ENCODE measurements around the gene EME1. TPM values are rescaled to one million over a fixed set of nuclear protein-coding genes. Genes with fewer than 3 reads are reported as not detected.

EME1 gene
- total and polyA plus RNA-seq, 2 of the 13 experiments (the other 11 are each of a cell fraction or from before 2014, with no cell fraction given) = 20.7 to 24.6 TPM

DNA sequence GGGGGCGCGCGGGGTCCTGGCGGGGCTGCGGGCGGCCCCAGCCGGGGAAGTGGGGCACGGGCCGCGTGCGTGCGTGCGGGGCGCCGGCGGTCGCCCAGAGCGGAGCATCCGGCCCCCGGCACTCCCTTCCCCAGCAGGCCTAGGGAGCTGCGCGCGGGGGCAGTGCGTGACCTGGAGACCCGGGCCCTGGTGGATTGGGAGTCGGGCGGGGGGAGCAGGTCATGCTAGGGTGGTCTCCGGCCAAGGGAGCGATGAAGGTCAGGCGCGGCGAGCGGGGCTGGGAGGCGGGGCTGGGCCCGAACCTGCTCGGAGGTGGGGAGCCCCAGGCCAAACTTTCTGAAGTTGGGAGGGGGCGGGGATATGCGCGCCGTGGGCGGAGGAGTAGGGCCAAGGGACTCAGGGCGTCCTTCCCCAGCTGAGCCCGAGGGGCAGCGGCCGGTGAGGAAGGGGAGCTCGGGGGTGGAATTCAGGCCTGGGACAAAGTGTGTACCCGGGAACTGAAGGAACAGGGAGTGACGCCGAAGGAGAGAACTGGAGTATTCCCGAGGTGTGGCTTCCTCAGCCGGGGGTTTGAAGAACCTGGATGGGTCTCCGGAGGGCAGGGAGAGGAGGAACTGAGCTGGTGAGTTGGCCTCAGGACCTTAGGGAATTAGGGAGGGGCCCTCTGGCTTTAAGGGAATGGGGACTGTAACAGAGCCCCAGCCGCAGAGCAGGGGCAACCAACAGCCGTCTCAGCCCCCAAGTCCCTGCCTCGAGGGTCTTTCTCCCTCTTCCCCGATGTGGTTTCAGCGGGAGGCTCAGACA, 26.5 kb upstream of the EME1 start (continued):
- TF ChIP-seq, protein P1, sequence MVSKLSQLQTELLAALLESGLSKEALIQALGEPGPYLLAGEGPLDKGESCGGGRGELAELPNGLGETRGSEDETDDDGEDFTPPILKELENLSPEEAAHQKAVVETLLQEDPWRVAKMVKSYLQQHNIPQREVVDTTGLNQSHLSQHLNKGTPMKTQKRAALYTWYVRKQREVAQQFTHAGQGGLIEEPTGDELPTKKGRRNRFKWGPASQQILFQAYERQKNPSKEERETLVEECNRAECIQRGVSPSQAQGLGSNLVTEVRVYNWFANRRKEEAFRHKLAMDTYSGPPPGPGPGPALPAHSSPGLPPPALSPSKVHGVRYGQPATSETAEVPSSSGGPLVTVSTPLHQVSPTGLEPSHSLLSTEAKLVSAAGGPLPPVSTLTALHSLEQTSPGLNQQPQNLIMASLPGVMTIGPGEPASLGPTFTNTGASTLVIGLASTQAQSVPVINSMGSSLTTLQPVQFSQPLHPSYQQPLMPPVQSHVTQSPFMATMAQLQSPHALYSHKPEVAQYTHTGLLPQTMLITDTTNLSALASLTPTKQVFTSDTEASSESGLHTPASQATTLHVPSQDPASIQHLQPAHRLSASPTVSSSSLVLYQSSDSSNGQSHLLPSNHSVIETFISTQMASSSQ (IDR thresholded peaks at IDR 0.05; ENCODE audit: low read depth) = no peak
- TF ChIP-seq, protein P1 (CRISPR knock-in tag; IDR thresholded peaks at IDR 0.05; ENCODE audit: borderline replicate concordance) = peak; percentile 51; the same call in 1 of the 2 replicates
- TF ChIP-seq ZBTB7A (CRISPR knock-in tag; IDR thresholded peaks at IDR 0.05) (peak; percentile 62; the same call in 1 of the 2 replicates), HOXA3 (CRISPR knock-in tag; IDR thresholded peaks at IDR 0.05) (0 out of 2 replicates have a peak, but pooled peaks have one; percentile 13), ZBTB1 (CRISPR knock-in tag; IDR thresholded peaks at IDR 0.05; ENCODE audit: borderline replicate concordance) (no peak), EED (CRISPR knock-in tag; IDR thresholded peaks at IDR 0.05) (peak; percentile 76), SP1 (IDR thresholded peaks at IDR 0.05) (no peak), SP1 (CRISPR knock-in tag; IDR thresholded peaks at IDR 0.05) (peak; percentile 4), PITX1 (CRISPR knock-in tag; IDR thresholded peaks at IDR 0.05) (peak; percentile 34; the same call in 1 of the 2 replicates), ZNF383 (CRISPR knock-in tag; IDR thresholded peaks at IDR 0.05; ENCODE audit: borderline replicate concordance) (0 out of 2 replicates have a peak, but pooled peaks have one; percentile 40)
- TF ChIP-seq, protein P2, sequence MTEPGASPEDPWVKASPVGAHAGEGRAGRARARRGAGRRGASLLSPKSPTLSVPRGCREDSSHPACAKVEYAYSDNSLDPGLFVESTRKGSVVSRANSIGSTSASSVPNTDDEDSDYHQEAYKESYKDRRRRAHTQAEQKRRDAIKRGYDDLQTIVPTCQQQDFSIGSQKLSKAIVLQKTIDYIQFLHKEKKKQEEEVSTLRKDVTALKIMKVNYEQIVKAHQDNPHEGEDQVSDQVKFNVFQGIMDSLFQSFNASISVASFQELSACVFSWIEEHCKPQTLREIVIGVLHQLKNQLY (CRISPR knock-in tag; IDR thresholded peaks at IDR 0.05) = 0 out of 2 replicates have a peak, but pooled peaks have one; percentile 20
- TF ChIP-seq, protein P3, sequence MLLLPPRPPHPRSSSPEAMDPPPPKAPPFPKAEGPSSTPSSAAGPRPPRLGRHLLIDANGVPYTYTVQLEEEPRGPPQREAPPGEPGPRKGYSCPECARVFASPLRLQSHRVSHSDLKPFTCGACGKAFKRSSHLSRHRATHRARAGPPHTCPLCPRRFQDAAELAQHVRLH (CRISPR knock-in tag; IDR thresholded peaks at IDR 0.05; ENCODE audit: borderline replicate concordance, low read depth) = 0 out of 2 replicates have a peak, but pooled peaks have one; percentile 59
- TF ChIP-seq, protein P4, sequence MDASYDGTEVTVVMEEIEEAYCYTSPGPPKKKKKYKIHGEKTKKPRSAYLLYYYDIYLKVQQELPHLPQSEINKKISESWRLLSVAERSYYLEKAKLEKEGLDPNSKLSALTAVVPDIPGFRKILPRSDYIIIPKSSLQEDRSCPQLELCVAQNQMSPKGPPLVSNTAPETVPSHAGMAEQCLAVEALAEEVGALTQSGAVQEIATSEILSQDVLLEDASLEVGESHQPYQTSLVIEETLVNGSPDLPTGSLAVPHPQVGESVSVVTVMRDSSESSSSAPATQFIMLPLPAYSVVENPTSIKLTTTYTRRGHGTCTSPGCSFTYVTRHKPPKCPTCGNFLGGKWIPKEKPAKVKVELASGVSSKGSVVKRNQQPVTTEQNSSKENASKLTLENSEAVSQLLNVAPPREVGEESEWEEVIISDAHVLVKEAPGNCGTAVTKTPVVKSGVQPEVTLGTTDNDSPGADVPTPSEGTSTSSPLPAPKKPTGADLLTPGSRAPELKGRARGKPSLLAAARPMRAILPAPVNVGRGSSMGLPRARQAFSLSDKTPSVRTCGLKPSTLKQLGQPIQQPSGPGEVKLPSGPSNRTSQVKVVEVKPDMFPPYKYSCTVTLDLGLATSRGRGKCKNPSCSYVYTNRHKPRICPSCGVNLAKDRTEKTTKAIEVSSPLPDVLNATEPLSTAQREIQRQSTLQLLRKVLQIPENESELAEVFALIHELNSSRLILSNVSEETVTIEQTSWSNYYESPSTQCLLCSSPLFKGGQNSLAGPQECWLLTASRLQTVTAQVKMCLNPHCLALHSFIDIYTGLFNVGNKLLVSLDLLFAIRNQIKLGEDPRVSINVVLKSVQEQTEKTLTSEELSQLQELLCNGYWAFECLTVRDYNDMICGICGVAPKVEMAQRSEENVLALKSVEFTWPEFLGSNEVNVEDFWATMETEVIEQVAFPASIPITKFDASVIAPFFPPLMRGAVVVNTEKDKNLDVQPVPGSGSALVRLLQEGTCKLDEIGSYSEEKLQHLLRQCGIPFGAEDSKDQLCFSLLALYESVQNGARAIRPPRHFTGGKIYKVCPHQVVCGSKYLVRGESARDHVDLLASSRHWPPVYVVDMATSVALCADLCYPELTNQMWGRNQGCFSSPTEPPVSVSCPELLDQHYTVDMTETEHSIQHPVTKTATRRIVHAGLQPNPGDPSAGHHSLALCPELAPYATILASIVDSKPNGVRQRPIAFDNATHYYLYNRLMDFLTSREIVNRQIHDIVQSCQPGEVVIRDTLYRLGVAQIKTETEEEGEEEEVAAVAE (CRISPR knock-in tag; IDR thresholded peaks at IDR 0.05; ENCODE audit: borderline replicate concordance) = peak; percentile 55; the same call in 1 of the 2 replicates
- TF ChIP-seq, protein P5, sequence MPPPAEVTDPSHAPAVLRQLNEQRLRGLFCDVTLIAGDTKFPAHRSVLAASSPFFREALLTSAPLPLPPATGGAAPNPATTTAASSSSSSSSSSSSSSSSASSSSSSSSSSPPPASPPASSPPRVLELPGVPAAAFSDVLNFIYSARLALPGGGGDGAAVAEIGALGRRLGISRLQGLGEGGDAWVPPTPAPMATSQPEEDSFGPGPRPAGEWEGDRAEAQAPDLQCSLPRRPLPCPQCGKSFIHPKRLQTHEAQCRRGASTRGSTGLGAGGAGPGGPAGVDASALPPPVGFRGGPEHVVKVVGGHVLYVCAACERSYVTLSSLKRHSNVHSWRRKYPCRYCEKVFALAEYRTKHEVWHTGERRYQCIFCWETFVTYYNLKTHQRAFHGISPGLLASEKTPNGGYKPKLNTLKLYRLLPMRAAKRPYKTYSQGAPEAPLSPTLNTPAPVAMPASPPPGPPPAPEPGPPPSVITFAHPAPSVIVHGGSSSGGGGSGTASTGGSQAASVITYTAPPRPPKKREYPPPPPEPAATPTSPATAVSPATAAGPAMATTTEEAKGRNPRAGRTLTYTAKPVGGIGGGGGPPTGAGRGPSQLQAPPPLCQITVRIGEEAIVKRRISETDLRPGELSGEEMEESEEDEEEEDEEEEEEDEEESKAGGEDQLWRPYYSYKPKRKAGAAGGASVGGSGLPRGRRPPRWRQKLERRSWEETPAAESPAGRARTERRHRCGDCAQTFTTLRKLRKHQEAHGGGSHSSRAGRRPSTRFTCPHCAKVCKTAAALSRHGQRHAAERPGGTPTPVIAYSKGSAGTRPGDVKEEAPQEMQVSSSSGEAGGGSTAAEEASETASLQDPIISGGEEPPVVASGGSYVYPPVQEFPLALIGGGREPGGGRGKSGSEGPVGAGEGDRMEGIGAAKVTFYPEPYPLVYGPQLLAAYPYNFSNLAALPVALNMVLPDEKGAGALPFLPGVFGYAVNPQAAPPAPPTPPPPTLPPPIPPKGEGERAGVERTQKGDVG (CRISPR knock-in tag; IDR thresholded peaks at IDR 0.05; ENCODE audit: borderline replicate concordance) = 0 out of 2 replicates have a peak, but pooled peaks have one; percentile 16
